Measurements from ENCODE around the gene MYO6.

Gene MYO6

DNA sequence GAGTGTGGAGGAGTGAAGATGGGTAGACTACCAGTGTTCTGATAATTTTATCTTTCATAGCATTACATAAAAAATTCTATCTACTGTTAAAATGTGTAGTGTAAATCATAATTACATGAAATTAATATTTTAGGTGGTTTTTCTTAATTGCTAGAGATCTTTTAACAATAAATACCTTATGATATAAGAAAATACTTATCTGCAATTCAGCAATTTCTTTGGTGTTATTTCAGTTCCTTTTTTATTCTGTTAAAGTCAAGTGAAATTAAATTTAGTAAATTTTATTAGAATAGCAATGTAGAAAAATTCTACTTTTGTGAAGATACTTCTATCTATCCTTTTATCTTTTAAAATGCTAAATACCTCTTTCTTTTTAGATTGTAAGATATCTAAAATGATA is 219.1 kb downstream of the MYO6 start:
- no peak for DNase-seq

Data from 8988T (cell line).